Endodermal cell (in vitro differentiated cells): ENCODE results near the gene DPF3. TPM values are rescaled to one million over a fixed set of nuclear protein-coding genes. Genes with fewer than 3 reads are reported as not detected.

ENCODE experiments used
- DNase-seq: peaks from one replicate; pipeline ENCODE4 v3.0.0-alpha.2; 2017
- H3K27ac ChIP-seq: 2 replicates; pipeline ENCODE4 v1.5.1; 2013; ENCODE audit warnings: mild to moderate bottlenecking, low read depth, low read length, moderate library complexity
- H3K27me3 ChIP-seq: 2 replicates; pipeline ENCODE4 v1.6.1; 2013; ENCODE audit warnings: mild to moderate bottlenecking, low read length, moderate library complexity; ENCODE audit not compliant: insufficient read depth, control insufficient read depth, poor library complexity, severe bottlenecking
- H3K36me3 ChIP-seq: 2 replicates; pipeline ENCODE4 v1.7.0; 2013; ENCODE audit warnings: mild to moderate bottlenecking, low read length, moderate library complexity; ENCODE audit not compliant: control insufficient read depth, insufficient read depth
- H3K4me1 ChIP-seq: one replicate; pipeline ENCODE4 v1.7.0; 2013; ENCODE audit warnings: low read length; ENCODE audit not compliant: control insufficient read depth, insufficient read depth
- H3K4me3 ChIP-seq: 2 replicates; pipeline ENCODE4 v1.5.1; 2013; ENCODE audit warnings: mild to moderate bottlenecking, low read length, moderate library complexity
- H3K9ac ChIP-seq: 2 replicates; pipeline ENCODE4 v1.6.1; 2013; ENCODE audit warnings: mild to moderate bottlenecking, low read length, moderate library complexity; ENCODE audit not compliant: poor library complexity, severe bottlenecking; ENCODE audit errors: extremely low read depth
- H3K9me3 ChIP-seq: 2 replicates; pipeline ENCODE4 v1.6.1; 2013; ENCODE audit warnings: mild to moderate bottlenecking, low read length, moderate library complexity; ENCODE audit not compliant: control insufficient read depth
- H3K27ac Mint-ChIP-seq: 2 replicates; pipeline ENCODE4 v1.8.0; 2020; ENCODE audit warnings: mixed read lengths
- H3K27me3 Mint-ChIP-seq: 2 replicates; pipeline ENCODE4 v1.8.0; 2021; ENCODE audit warnings: mild to moderate bottlenecking, mixed read lengths; ENCODE audit not compliant: insufficient read depth
- H3K36me3 Mint-ChIP-seq: 2 replicates; pipeline ENCODE4 v1.8.0; 2020; ENCODE audit warnings: low read depth, mixed read lengths
- H3K4me1 Mint-ChIP-seq: 2 replicates; pipeline ENCODE4 v1.8.0; 2020; ENCODE audit warnings: mixed read lengths
- H3K4me3 Mint-ChIP-seq: 2 replicates; pipeline ENCODE4 v1.8.0; 2020; ENCODE audit warnings: mild to moderate bottlenecking, moderate library complexity, mixed read lengths
- H3K9me3 Mint-ChIP-seq: 2 replicates; pipeline ENCODE4 v1.8.0; 2020; ENCODE audit warnings: mild to moderate bottlenecking, mixed read lengths
- WGBS, 2 experiments: methylation state at CpG; one replicate each; pipeline versions ENCODE4 v1.1.5 to v1.1.7; 2013; ENCODE audit warnings: missing lambda C conversion rate in 2 of 2, mixed read lengths in 1 of 2; ENCODE audit not compliant: insufficient coverage in 1 of 2, insufficient read length in 1 of 2; 5-methylcytosine and 5-hydroxymethylcytosine counted together
- total RNA-seq, 2 donors: library from RNA; stranded (reverse); fragmentation: NEBNext Ultra II Directional in 1 of 2; extraction: Animal tissue kit (Norgen Biotek cat#: 25700) in 1 of 2; gene quantifications; 2 replicates in 1 of 2; 3 replicates in 1 of 2; pipeline ENCODE4 v1.2.1, GENCODE V29; 2021
- TF ChIP-seq, protein P1 (sequence below): fragments of 200-600 bp; sonication (generic); conservative IDR thresholded peaks from 2 replicates; pipeline ENCODE4 v1.5.0; 2021; ENCODE audit warnings: antibody characterized with exemption, mild to moderate bottlenecking

The DPF3 gene
- total RNA-seq, 2 donors from 2014 or later, result not detected

DNA sequence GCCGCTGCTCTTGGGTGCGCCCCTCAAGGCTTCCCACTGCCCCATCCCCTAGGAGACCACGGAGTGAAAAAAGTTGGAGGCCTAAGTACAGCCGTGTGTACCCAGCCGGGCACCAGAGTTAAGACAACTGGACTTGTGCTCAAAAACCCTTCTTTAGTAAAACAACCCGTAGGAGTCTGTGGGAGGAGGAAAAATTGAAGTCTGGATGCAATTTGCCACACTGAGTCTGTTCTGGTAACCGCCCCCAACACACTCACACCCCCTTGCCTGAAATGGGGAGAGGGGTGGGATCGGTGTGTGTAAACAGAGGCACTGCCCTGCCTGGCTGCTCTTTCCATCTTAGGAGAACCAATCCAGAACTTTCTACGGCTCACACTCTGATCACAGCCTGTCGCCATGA is 41.7 kb downstream of the DPF3 start:
- no peak overlapping the region for H3K27ac Mint-ChIP-seq
- peaks cover 19% of the 10 kb centered on the region for H3K4me1 Mint-ChIP-seq
- TF ChIP-seq, protein P1, sequence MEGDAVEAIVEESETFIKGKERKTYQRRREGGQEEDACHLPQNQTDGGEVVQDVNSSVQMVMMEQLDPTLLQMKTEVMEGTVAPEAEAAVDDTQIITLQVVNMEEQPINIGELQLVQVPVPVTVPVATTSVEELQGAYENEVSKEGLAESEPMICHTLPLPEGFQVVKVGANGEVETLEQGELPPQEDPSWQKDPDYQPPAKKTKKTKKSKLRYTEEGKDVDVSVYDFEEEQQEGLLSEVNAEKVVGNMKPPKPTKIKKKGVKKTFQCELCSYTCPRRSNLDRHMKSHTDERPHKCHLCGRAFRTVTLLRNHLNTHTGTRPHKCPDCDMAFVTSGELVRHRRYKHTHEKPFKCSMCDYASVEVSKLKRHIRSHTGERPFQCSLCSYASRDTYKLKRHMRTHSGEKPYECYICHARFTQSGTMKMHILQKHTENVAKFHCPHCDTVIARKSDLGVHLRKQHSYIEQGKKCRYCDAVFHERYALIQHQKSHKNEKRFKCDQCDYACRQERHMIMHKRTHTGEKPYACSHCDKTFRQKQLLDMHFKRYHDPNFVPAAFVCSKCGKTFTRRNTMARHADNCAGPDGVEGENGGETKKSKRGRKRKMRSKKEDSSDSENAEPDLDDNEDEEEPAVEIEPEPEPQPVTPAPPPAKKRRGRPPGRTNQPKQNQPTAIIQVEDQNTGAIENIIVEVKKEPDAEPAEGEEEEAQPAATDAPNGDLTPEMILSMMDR, result no peak
- H3K36me3 Mint-ChIP-seq, result no peaks in the 10 kb centered on the region
- no peak for DNase-seq
- no peak overlapping the region for H3K9ac ChIP-seq
- no peaks in the 10 kb centered on the region for H3K9me3 Mint-ChIP-seq
- no peaks in the 10 kb centered on the region for H3K27me3 Mint-ChIP-seq
- WGBS, 2 experiments, result 94% methylated on average over 5 to 10 of the region's 10 CpGs
- no peaks in the 10 kb centered on the region for H3K36me3 ChIP-seq
- no peaks in the 10 kb centered on the region for H3K27me3 ChIP-seq
- peaks cover 2% of the 10 kb centered on the region for H3K4me1 ChIP-seq
- no peak overlapping the region for H3K4me3 Mint-ChIP-seq
- H3K4me3 ChIP-seq, result no peak overlapping the region
- no peak overlapping the region for H3K27ac ChIP-seq
- H3K9me3 ChIP-seq, result no peaks in the 10 kb centered on the region

DNA sequence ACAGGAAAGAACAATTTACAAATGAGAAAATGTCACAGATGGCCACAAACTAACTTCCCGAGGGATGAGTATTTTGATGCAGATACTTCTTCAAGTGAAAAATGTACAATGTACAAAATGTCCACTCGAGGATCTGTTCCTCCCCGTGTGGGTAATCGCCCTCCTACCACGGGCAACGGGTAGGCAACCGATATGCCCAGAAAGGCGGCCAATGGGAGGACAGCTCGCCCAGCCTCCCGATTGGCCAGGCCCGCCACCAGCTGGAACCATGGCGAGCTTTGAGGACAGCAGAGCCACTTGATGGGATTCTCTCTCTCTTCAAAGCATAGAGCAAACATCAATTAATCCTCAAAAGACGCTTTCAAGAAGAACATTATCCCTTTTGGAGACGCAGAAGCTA is 42.3 kb downstream of the DPF3 start:
- DNase-seq, result no peak
- Histone ChIP-seq H3K27me3 (no peaks in the 10 kb centered on the region), H3K27ac (no peak overlapping the region), H3K4me3 (no peak overlapping the region), H3K36me3 (no peaks in the 10 kb centered on the region), H3K9me3 (no peaks in the 10 kb centered on the region), H3K4me1 (peaks cover 1% of the 10 kb centered on the region), H3K9ac (no peak overlapping the region)
- no peaks in the 10 kb centered on the region for H3K27me3 Mint-ChIP-seq
- no peaks in the 10 kb centered on the region for H3K36me3 Mint-ChIP-seq
- H3K4me3 Mint-ChIP-seq, result no peak overlapping the region
- peaks cover 20% of the 10 kb centered on the region for H3K4me1 Mint-ChIP-seq
- H3K27ac Mint-ChIP-seq, result no peak overlapping the region
- H3K9me3 Mint-ChIP-seq, result no peaks in the 10 kb centered on the region
- TF ChIP-seq, protein P1, result no peak
- 62 to 85% methylated on average over 3 to 14 of the region's 14 CpGs for WGBS, 2 experiments

DNA sequence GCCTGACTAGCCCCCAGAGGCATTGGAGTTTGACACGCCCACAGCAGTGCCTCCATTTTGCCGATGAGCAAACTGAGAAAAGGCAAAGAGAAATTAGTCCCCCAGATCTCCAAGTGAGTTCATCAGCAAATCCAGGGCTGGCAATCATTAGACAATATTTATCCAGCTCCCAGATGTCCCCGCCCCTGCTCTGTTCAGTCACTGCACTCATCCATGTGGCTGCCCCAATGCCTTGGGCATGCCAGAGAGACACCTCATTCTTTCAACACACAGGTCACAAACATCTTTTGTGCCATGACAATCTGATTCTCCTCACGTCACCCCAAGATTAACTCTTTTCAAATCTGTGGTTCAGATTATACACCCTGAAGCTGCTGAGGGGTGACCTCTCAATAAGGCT is 43.5 kb downstream of the DPF3 start:
- H3K36me3 Mint-ChIP-seq, result no peaks in the 10 kb centered on the region
- H3K27ac ChIP-seq, result no peak overlapping the region
- no peak overlapping the region for H3K4me3 ChIP-seq
- no peaks in the 10 kb centered on the region for H3K4me1 ChIP-seq
- no peak overlapping the region for H3K9ac ChIP-seq
- TF ChIP-seq, protein P1, result no peak
- peaks cover 17% of the 10 kb centered on the region for H3K4me1 Mint-ChIP-seq
- no peaks in the 10 kb centered on the region for H3K9me3 Mint-ChIP-seq
- no peak overlapping the region for H3K4me3 Mint-ChIP-seq
- no peaks in the 10 kb centered on the region for H3K27me3 ChIP-seq
- H3K27me3 Mint-ChIP-seq, result no peaks in the 10 kb centered on the region
- DNase-seq, result no peak
- H3K9me3 ChIP-seq, result no peaks in the 10 kb centered on the region
- H3K27ac Mint-ChIP-seq, result no peak overlapping the region
- WGBS, 2 experiments, result 96 to 100% methylated on average over 4 of the region's 4 CpGs
- H3K36me3 ChIP-seq, result no peaks in the 10 kb centered on the region
